H9 (cell line): ENCODE data around the gene MRPL14. TPM values are rescaled to one million over a fixed set of nuclear protein-coding genes. Genes with fewer than 3 reads are reported as not detected.

Source experiments
- DNase-seq: peaks from one replicate; pipeline ENCODE4 v3.0.0-alpha.2; 2017
- H2AFZ ChIP-seq: one replicate; pipeline ENCODE4 v1.6.1; 2013; ENCODE audit warnings: mild to moderate bottlenecking, low read length, control low read depth, moderate library complexity
- H2AK5ac ChIP-seq: 2 replicates; pipeline ENCODE4 v1.6.1; 2013; ENCODE audit warnings: low read length, control low read depth, mixed read lengths; ENCODE audit not compliant: insufficient read length
- H2BK120ac ChIP-seq: one replicate; pipeline ENCODE4 v1.6.1; 2013; ENCODE audit warnings: low read depth, mild to moderate bottlenecking, low read length, control low read depth, inconsistent platforms; ENCODE audit not compliant: poor library complexity, severe bottlenecking
- H2BK12ac ChIP-seq: 2 replicates; pipeline ENCODE4 v1.6.1; 2013; ENCODE audit warnings: low read length, control low read depth, mixed read lengths, low read depth; ENCODE audit not compliant: insufficient read length
- H2BK15ac ChIP-seq: 2 replicates; pipeline ENCODE4 v1.6.1; 2013; ENCODE audit warnings: low read depth, low read length, control low read depth
- H2BK20ac ChIP-seq: one replicate; pipeline ENCODE4 v1.6.1; 2013; ENCODE audit warnings: low read depth, mild to moderate bottlenecking, low read length, control low read depth, inconsistent platforms; ENCODE audit not compliant: poor library complexity, severe bottlenecking
- H2BK5ac ChIP-seq: 2 replicates; pipeline ENCODE4 v1.6.1; 2013; ENCODE audit warnings: low read length, control low read depth, mixed read lengths; ENCODE audit not compliant: insufficient read length
- H3K14ac ChIP-seq: 2 replicates; pipeline ENCODE4 v1.6.1; 2013; ENCODE audit warnings: low read length, control low read depth; ENCODE audit not compliant: insufficient read depth
- H3K18ac ChIP-seq: 2 replicates; pipeline ENCODE4 v1.6.1; 2013; ENCODE audit warnings: low read depth, mild to moderate bottlenecking, mixed read lengths, low read length, control low read depth; ENCODE audit not compliant: insufficient read length
- H3K23ac ChIP-seq: 2 replicates; pipeline ENCODE4 v1.6.1; 2013; ENCODE audit warnings: low read length, control low read depth, mixed read lengths, low read depth; ENCODE audit not compliant: insufficient read length
- H3K23me2 ChIP-seq: 2 replicates; pipeline ENCODE4 v1.6.1; 2013; ENCODE audit warnings: low read depth, mild to moderate bottlenecking, mixed read lengths, low read length, control low read depth; ENCODE audit not compliant: insufficient read length, poor library complexity, severe bottlenecking
- H3K27ac ChIP-seq: 2 replicates; pipeline ENCODE4 v1.5.1; 2013; ENCODE audit warnings: low read length, control low read depth, mixed read lengths, low read depth; ENCODE audit not compliant: insufficient read length
- H3K27me3 ChIP-seq: 2 replicates; pipeline ENCODE4 v1.6.1; 2013; ENCODE audit warnings: low read length, control low read depth, inconsistent platforms; ENCODE audit not compliant: insufficient read depth
- H3K4ac ChIP-seq: 2 replicates; pipeline ENCODE4 v1.6.1; 2013; ENCODE audit warnings: low read depth, mild to moderate bottlenecking, control low read depth, inconsistent platforms, low read length, moderate library complexity
- H3K4me1 ChIP-seq: 2 replicates; pipeline ENCODE4 v1.6.1; 2013; ENCODE audit warnings: low read length, control low read depth, inconsistent platforms; ENCODE audit not compliant: insufficient read depth
- H3K4me2 ChIP-seq: 2 replicates; pipeline ENCODE4 v1.6.1; 2013; ENCODE audit warnings: low read length, control low read depth, mixed read lengths; ENCODE audit not compliant: insufficient read length, insufficient read depth
- H3K56ac ChIP-seq: 2 replicates; pipeline ENCODE4 v1.6.1; 2013; ENCODE audit warnings: low read depth, mild to moderate bottlenecking, mixed read lengths, low read length, control low read depth; ENCODE audit not compliant: insufficient read length
- H3K79me1 ChIP-seq: 2 replicates; pipeline ENCODE4 v1.6.1; 2013; ENCODE audit warnings: low read depth, mild to moderate bottlenecking, moderate library complexity, low read length, control low read depth, inconsistent platforms; ENCODE audit not compliant: insufficient read depth, poor library complexity, severe bottlenecking
- H3K79me2 ChIP-seq: 2 replicates; pipeline ENCODE4 v1.6.1; 2013; ENCODE audit warnings: low read length, control low read depth, inconsistent platforms; ENCODE audit not compliant: insufficient read depth
- H3K9ac ChIP-seq: 2 replicates; pipeline ENCODE4 v1.6.1; 2013; ENCODE audit warnings: low read length, control low read depth, mixed read lengths; ENCODE audit not compliant: insufficient read length; ENCODE audit errors: extremely low read depth
- H3K9me3 ChIP-seq: one replicate; pipeline ENCODE4 v1.6.1; 2013; ENCODE audit warnings: low read depth, low read length, inconsistent platforms; ENCODE audit not compliant: control insufficient read depth
- H3T11ph ChIP-seq: one replicate; pipeline ENCODE4 v1.6.1; 2013; ENCODE audit warnings: mild to moderate bottlenecking, low read length, control low read depth, inconsistent platforms
- H4K20me1 ChIP-seq: one replicate; pipeline ENCODE4 v1.6.1; 2013; ENCODE audit not compliant: control insufficient read depth, insufficient read length, insufficient read depth
- H4K5ac ChIP-seq: 2 replicates; pipeline ENCODE4 v1.6.1; 2013; ENCODE audit warnings: low read depth, mild to moderate bottlenecking, mixed read lengths, low read length, control low read depth; ENCODE audit not compliant: insufficient read length
- H4K8ac ChIP-seq: replicated peaks from 2 replicates; pipeline ENCODE4 v1.6.1; 2013; ENCODE audit warnings: low read length, control low read depth, mixed read lengths, low read depth; ENCODE audit not compliant: insufficient read length
- H4K91ac ChIP-seq: 2 replicates; pipeline ENCODE4 v1.6.1; 2013; ENCODE audit warnings: low read depth, mild to moderate bottlenecking, moderate library complexity, mixed read lengths, low read length, control low read depth; ENCODE audit not compliant: insufficient read length
- H3K27ac Mint-ChIP-seq, 3 experiments: 2 replicates in 2 of 3; 3 replicates in 1 of 3; pipeline ENCODE4 v1.8.0; 2020 to 2021; ENCODE audit warnings: mixed read lengths in 3 of 3, mild to moderate bottlenecking in 1 of 3, moderate library complexity in 1 of 3
- H3K27me3 Mint-ChIP-seq: 2 replicates; pipeline ENCODE4 v1.8.0; 2021; ENCODE audit warnings: low read depth, mild to moderate bottlenecking, moderate library complexity, mixed read lengths
- H3K36me3 Mint-ChIP-seq, 3 experiments: 2 replicates in 2 of 3; 3 replicates in 1 of 3; pipeline ENCODE4 v1.8.0; 2020 to 2021; ENCODE audit warnings: low read depth in 3 of 3, mixed read lengths in 3 of 3; ENCODE audit not compliant: insufficient read depth in 1 of 3
- H3K4me1 Mint-ChIP-seq, 2 experiments: 2 replicates each; pipeline ENCODE4 v1.8.0; 2020; ENCODE audit warnings: mixed read lengths in 2 of 2
- H3K4me3 Mint-ChIP-seq, 2 experiments: 2 replicates in 1 of 2; 3 replicates in 1 of 2; pipeline ENCODE4 v1.8.0; 2020 to 2021; ENCODE audit warnings: mild to moderate bottlenecking in 2 of 2, mixed read lengths in 2 of 2, moderate library complexity in 1 of 2
- H3K9me3 Mint-ChIP-seq, 2 experiments: 2 replicates in 1 of 2; 3 replicates in 1 of 2; pipeline ENCODE4 v1.8.0; 2020; ENCODE audit warnings: mild to moderate bottlenecking in 2 of 2, mixed read lengths in 2 of 2, moderate library complexity in 1 of 2
- CTCF ChIP-seq: fragments of 200-600 bp; sonication (generic); conservative IDR thresholded peaks from 3 replicates; pipeline ENCODE4 v1.8.0; 2021; ENCODE audit warnings: antibody characterized with exemption, mild to moderate bottlenecking
- WGBS: extraction: QIAGEN DNeasy Blood & Tissue Kit; methylation state at CpG from one replicate; pipeline ENCODE4 v1.1.7; 2013; ENCODE audit warnings: missing lambda C conversion rate, low lambda C conversion rate, mixed read lengths; ENCODE audit not compliant: insufficient read length; ENCODE audit errors: extremely low coverage; 5-methylcytosine and 5-hydroxymethylcytosine counted together
- total RNA-seq: library from RNA; stranded (reverse); gene quantifications from 2 replicates; pipeline ENCODE4 v1.2.1, GENCODE V29; 2021

Gene MRPL14
- total RNA-seq, 1 experiment from 2014 or later: 80.1 TPM

DNA sequence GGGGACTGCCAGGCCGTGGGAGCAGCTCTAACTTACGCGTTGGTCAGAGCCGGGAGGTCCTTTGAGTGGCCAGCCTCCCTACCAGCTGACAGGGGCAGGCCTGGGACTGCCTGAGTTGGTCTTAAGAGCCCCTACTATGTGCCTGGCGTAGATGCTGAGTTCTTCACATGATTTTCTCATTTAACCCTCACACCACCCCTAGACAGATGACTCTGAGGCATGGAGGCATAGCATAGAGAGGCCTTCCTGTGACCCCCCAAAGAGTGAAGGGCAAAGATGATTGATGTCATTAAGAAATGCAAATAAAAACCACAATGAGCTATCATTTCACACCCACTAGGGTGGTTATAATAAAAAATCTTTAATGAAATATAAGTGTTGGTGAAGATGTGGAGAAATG is 36.8 kb downstream of the MRPL14 start:
- no peaks in the 10 kb centered on the region for H3K79me1 ChIP-seq
- H3K27ac Mint-ChIP-seq: no peak overlapping the region
- no peak overlapping the region for H3K27ac ChIP-seq
- H3K4me3 Mint-ChIP-seq: no peak overlapping the region
- H4K5ac ChIP-seq: no peak overlapping the region
- H2BK20ac ChIP-seq: no peak overlapping the region
- H3K9me3 Mint-ChIP-seq: no peaks in the 10 kb centered on the region
- no peaks in the 10 kb centered on the region for H3K27me3 Mint-ChIP-seq
- H3K9ac ChIP-seq: no peak overlapping the region
- no peak overlapping the region for H4K8ac ChIP-seq
- no peak overlapping the region for H2BK15ac ChIP-seq
- H3K18ac ChIP-seq: no peak overlapping the region
- no peak overlapping the region for H2BK5ac ChIP-seq
- no peak overlapping the region for H4K91ac ChIP-seq
- no peak overlapping the region for H2BK12ac ChIP-seq
- H3K4me2 ChIP-seq: no peak overlapping the region
- H2AK5ac ChIP-seq: no peak overlapping the region
- no peaks in the 10 kb centered on the region for H3K27me3 ChIP-seq
- H3K14ac ChIP-seq: no peak overlapping the region; the same call in 1 of the 2 replicates
- no peak overlapping the region for H3K4ac ChIP-seq
- no peak overlapping the region for H3K23ac ChIP-seq
- no peak for DNase-seq
- H3K36me3 Mint-ChIP-seq: peaks cover 5 to 25% (median 6%) of the 10 kb centered on the region in 3 experiments; a peak in 6 of 7 replicates
- H3K79me2 ChIP-seq: no peaks in the 10 kb centered on the region
- no peaks in the 10 kb centered on the region for H3K23me2 ChIP-seq
- no peak overlapping the region for H2AFZ ChIP-seq
- no peak for TF ChIP-seq CTCF
- no peaks in the 10 kb centered on the region for H3K4me1 Mint-ChIP-seq
- no peaks in the 10 kb centered on the region for H3K9me3 ChIP-seq
- no peaks in the 10 kb centered on the region for H3K4me1 ChIP-seq
- no peak overlapping the region for H2BK120ac ChIP-seq
- no peaks in the 10 kb centered on the region for H4K20me1 ChIP-seq
- no CpG with 5 or more reads among the region's 5 CpGs for WGBS
- H3K56ac ChIP-seq: no peak overlapping the region
- no peak overlapping the region for H3T11ph ChIP-seq
